WI38 (cell line): ENCODE results near the gene ARL11.
"Not testable (repeated sequence)": the region's sequence is repeated elsewhere in the genome, so short reads cannot be mapped to it uniquely, and the experiment has no call there.

Source experiments
- H3K4me3 ChIP-seq: 2 replicates; pipeline ENCODE4 v1.5.1; 2011; ENCODE audit warnings: low read depth, mild to moderate bottlenecking, control low read depth, low read length
- TF ChIP-seq, protein P1 (sequence below): IDR thresholded peaks from 2 replicates; pipeline ENCODE4 v1.5.1; 2012; ENCODE audit warnings: low read depth, mild to moderate bottlenecking, control low read depth, low read length

The ARL11 gene

DNA sequence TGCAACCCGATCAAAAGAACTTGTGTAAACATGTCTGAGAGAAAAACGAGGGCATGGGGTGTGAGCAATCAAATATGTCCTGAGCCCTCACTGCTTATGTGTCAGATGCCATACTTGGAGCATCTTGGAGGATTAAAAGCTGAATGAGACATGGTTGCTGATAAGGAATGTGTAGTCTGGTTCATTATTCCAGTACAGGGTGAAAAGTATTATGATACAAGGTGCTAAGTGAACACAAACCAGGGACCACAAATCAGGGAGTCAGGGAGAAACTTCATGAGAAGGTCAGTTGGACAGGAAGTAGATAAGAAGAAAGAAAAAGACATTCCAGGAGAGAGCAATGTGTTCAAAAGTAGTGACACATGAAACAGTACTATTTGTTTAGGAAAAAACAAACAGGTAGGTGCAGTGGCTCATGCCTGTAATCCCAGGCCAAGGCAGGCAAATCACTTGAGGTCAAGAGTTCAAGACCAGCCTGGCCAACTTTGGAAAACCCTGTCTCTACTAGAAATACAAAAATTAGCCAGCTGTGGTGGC is 40.9 kb upstream of the ARL11 start:
- TF ChIP-seq, protein P1, sequence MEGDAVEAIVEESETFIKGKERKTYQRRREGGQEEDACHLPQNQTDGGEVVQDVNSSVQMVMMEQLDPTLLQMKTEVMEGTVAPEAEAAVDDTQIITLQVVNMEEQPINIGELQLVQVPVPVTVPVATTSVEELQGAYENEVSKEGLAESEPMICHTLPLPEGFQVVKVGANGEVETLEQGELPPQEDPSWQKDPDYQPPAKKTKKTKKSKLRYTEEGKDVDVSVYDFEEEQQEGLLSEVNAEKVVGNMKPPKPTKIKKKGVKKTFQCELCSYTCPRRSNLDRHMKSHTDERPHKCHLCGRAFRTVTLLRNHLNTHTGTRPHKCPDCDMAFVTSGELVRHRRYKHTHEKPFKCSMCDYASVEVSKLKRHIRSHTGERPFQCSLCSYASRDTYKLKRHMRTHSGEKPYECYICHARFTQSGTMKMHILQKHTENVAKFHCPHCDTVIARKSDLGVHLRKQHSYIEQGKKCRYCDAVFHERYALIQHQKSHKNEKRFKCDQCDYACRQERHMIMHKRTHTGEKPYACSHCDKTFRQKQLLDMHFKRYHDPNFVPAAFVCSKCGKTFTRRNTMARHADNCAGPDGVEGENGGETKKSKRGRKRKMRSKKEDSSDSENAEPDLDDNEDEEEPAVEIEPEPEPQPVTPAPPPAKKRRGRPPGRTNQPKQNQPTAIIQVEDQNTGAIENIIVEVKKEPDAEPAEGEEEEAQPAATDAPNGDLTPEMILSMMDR = no peak
- H3K4me3 ChIP-seq = no peak overlapping the region

DNA sequence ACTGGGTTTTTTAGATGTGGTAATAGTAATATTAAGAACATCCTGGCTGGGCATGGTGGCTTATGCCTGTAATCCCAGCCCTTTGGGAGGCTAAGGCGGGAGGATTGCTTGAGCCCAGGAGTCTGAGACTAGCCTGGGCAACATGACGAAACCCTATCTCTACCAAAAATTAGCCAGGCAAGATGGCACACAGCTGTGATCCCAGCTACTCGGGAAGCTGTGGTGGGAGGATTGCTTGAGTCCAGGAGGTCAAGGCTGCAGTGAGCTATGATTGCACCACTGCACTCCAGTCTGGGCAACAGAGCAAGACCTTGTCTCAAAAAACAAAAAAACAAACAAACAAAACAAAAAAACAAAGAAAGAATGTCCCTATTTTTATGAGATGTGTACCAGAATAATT is 37.6 kb upstream of the ARL11 start:
- H3K4me3 ChIP-seq = not testable (repeated sequence)

DNA sequence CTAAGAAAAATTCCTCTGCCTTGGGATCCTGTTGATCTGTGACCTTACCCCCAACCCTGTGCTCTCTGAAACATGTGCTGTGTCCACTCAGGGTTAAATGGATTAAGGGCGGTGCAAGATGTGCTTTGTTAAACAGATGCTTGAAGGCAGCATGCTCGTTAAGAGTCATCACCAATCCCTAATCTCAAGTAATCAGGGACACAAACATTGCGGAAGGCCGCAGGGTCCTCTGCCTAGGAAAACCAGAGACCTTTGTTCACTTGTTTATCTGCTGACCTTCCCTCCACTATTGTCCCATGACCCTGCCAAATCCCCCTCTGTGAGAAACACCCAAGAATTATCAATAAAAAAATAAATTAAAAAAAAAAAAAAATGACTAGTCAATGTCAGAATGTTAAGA is 34.4 kb upstream of the ARL11 start:
- H3K4me3 ChIP-seq = not testable (repeated sequence)

DNA sequence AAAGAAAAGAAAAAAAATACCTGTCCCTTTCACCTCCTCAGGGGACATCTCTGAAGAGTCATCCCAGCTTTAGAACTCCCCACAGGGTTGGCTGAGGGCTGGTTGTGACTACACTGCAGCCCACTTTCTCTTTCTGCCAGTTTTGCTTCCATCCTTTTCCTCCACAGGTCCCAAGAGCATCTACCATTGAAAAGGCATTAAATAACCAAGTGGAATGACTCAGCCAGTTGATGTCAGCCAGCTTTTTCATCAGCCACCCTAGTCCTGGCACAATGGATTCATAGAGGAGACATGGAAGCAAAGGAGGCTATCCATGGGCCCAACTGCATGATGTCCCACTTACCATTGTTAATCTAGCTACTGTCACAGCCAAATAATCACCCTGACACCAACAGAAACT is 33.7 kb upstream of the ARL11 start:
- TF ChIP-seq, protein P1 = no peak
- no peak overlapping the region for H3K4me3 ChIP-seq

DNA sequence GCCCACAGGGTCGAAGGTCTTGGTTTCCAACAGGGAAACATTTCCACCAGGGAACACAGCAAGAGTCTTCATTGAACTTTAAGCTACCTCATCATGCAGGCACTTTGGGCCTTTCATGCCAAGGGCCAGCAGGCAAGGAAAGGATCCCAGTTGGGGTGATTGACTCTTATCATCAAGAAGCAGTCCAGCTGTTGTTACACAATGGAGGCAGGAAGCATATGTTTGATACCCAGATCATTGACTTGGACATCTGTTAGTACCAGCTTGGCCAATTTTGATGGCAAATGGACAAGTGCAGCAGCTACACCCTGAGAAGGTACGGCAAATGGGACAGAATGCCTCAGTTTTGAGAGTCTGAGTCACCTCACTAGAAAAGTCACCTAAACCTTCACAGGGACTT is 32.1 kb upstream of the ARL11 start:
- TF ChIP-seq, protein P1 = no peak
- no peak overlapping the region for H3K4me3 ChIP-seq

DNA sequence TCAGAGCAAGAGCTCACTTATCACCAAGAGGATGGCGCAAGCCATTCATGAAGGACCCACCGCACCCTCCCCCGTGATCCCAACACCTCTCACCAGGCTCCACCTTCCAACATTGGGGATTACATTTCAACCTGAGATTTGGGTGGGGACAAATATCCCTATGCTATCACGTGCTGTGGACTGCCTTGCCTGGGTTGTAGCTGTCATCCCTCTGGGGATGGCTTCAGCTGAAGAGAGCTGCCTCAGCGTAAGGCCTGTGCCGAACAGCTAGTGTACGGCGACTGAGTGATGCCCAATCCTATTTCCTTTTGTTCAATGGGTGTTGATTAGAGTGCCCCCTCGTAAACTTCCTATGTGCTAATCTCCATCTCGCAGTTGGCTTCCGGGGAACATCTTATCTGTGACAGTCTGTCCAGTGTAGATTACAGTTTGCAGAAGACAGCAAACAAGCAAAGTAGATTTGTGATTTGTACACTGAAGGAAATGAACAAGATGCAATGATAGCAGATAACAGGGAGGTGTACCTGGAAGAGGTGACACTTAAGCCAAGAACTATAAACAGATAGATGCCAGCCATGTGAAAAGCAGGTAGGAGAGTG is 31.2 kb upstream of the ARL11 start:
- no peak overlapping the region for H3K4me3 ChIP-seq
- TF ChIP-seq, protein P1 = no peak

DNA sequence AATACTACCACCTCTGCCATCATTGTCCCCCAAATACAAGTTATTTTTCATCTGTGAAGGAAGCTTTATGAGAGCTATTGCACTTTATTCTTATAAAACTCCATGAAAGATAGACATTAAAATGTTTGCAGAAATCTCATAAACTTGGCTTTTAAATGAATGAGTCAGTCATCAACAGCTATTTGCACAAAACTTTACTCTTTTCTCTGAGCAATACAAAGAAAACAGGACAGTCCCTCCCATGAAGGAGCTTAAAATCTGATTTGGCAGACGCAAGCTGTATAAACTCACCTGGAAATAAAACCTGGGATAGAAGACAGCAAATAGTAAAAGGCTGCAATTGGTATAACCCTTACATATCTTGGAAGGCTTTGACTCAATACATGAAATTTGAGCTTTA is 26.3 kb upstream of the ARL11 start:
- TF ChIP-seq, protein P1 = no peak
- no peak overlapping the region for H3K4me3 ChIP-seq

DNA sequence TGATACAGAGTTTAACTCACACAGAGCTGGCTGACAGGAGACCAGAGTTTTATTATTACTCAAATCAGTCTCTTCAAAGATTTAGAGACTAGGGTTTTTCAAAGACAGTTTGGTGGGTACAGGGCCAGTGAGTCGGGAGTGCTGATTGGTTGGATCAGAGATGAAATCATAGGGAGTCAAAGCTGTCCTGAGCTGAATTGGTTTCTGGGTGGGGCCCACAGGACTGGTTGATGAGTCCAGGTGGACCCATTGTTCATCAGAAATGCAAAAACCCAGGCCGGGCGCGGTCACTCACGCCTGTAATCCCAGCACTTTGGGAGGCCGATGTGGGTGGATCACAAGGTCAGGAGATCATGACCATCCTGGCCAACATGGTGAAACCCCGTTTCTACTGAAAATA is 25.7 kb upstream of the ARL11 start:
- H3K4me3 ChIP-seq = not testable (repeated sequence)

DNA sequence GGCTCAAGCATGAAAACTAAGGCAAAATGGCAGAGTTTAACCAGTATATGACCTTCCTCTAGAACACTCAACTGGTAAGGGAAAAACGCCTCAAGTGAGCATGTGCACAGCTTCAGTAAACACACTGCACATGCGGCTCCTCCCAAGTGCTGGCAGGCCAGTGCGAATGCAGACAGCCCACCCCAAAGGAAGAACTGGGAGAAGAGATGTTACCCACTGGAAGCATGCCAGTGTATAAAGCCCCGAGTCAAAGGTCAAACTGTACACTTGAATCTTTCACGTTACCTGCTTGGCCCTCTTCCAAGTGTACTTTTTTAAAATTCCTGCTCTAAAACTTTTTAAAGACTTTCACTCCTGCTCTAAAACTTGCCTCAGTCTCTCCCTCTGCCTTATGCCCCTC is 23.7 kb upstream of the ARL11 start:
- H3K4me3 ChIP-seq = no peak overlapping the region
- TF ChIP-seq, protein P1 = no peak
